DOHH2 (cell line): ENCODE data around the gene CLIP2.

Experiments
- EZH2phosphoT487 ChIP-seq: fragments of 200-600 bp; sonication (generic); IDR thresholded peaks from 2 replicates; pipeline ENCODE4 v1.6.1; 2017; ENCODE audit warnings: borderline replicate concordance, mild to moderate bottlenecking, antibody characterized with exemption, low read length, moderate library complexity, mixed read lengths
- TF ChIP-seq, protein P1 (sequence below): fragments of 200-600 bp; sonication (generic); IDR thresholded peaks from one replicate; pipeline ENCODE4 v1.5.1; 2014; ENCODE audit warnings: antibody characterized with exemption, mild to moderate bottlenecking, low read depth, low read length; ENCODE audit not compliant: poor library complexity, severe bottlenecking

DNA sequence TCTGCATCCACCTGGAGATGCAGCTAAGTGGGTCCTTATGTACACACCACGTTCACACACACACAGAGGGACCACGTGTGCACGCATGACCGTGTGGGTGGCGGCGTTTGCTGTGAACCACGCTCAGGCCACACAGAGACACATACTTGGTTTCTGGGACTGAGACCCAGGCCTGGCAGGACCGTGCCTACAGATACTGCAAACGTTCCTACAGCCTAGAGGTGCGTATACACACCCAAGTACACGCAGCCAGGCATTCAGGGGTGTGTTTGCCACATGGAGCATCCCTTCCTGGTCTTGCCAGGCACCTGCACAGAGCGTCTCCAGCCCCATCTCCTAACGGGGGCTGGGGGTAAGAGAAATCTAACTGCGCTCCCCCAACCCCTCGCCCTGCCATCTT lies 115.5 kb downstream of the CLIP2 start:
- TF ChIP-seq, protein P1, sequence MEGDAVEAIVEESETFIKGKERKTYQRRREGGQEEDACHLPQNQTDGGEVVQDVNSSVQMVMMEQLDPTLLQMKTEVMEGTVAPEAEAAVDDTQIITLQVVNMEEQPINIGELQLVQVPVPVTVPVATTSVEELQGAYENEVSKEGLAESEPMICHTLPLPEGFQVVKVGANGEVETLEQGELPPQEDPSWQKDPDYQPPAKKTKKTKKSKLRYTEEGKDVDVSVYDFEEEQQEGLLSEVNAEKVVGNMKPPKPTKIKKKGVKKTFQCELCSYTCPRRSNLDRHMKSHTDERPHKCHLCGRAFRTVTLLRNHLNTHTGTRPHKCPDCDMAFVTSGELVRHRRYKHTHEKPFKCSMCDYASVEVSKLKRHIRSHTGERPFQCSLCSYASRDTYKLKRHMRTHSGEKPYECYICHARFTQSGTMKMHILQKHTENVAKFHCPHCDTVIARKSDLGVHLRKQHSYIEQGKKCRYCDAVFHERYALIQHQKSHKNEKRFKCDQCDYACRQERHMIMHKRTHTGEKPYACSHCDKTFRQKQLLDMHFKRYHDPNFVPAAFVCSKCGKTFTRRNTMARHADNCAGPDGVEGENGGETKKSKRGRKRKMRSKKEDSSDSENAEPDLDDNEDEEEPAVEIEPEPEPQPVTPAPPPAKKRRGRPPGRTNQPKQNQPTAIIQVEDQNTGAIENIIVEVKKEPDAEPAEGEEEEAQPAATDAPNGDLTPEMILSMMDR = no peak
- no peak for TF ChIP-seq EZH2phosphoT487
